Lung (tissue), 12 donors: Measurements from ENCODE around the gene KCNK2. TPM values are rescaled to one million over a fixed set of nuclear protein-coding genes. Genes with fewer than 3 reads are reported as not detected.

Experiments
- ATAC-seq: fragments of 200-7000 bp; cut with Tn5 transposase; one replicate; pipeline ENCODE4 v1.9.1; 2020; ENCODE audit warnings: moderate number of reproducible peaks; ENCODE audit not compliant: insufficient read depth, low FRiP score
- DNase-seq, 3 donors: peaks; one replicate each; pipeline ENCODE4 v3.0.0-alpha.2; 2013 to 2017
- H3K27ac ChIP-seq, 2 donors: one replicate each; pipeline ENCODE4 v1.5.1; 2013; ENCODE audit warnings: mild to moderate bottlenecking in 2 of 2, moderate library complexity in 2 of 2, control low read depth in 1 of 2, inconsistent platforms in 1 of 2, low read depth in 1 of 2, low read length in 1 of 2
- H3K27me3 ChIP-seq, 3 donors: one replicate each; pipeline ENCODE4 v1.5.1; 2013; ENCODE audit warnings: low read length in 2 of 3; ENCODE audit not compliant: control insufficient read depth in 3 of 3, insufficient read depth in 3 of 3
- H3K36me3 ChIP-seq, 4 donors: one replicate each; pipeline ENCODE4 v1.5.1; 2013; ENCODE audit warnings: low read length in 4 of 4, mild to moderate bottlenecking in 1 of 4, moderate library complexity in 1 of 4; ENCODE audit not compliant: control insufficient read depth in 4 of 4, insufficient read depth in 4 of 4
- H3K4me1 ChIP-seq, 5 donors: one replicate each; pipeline ENCODE4 v1.5.1; 2013; ENCODE audit warnings: low read length in 5 of 5, mild to moderate bottlenecking in 2 of 5, moderate library complexity in 1 of 5; ENCODE audit not compliant: control insufficient read depth in 5 of 5, insufficient read depth in 5 of 5
- H3K4me3 ChIP-seq: one replicate; pipeline ENCODE4 v1.5.1; 2013; ENCODE audit warnings: mild to moderate bottlenecking, control low read depth, moderate library complexity
- H3K9ac ChIP-seq, 2 donors: one replicate each; pipeline ENCODE4 v1.5.1; 2013; ENCODE audit warnings: low read length in 2 of 2, control low read depth in 1 of 2; ENCODE audit not compliant: insufficient read depth in 1 of 2
- H3K9me3 ChIP-seq, 4 donors: one replicate each; pipeline ENCODE4 v1.5.1; 2013; ENCODE audit warnings: low read length in 3 of 4, mild to moderate bottlenecking in 1 of 4, moderate library complexity in 1 of 4; ENCODE audit not compliant: control insufficient read depth in 4 of 4, insufficient read depth in 3 of 4
- WGBS, 2 donors: extraction: QIAGEN DNeasy Blood & Tissue Kit; methylation state at CpG; one replicate each; pipeline ENCODE4 v1.1.7; 2013; 5-methylcytosine and 5-hydroxymethylcytosine counted together
- polyA plus RNA-seq, 2 donors: library from polyadenylated mRNA; stranded (reverse); fragments of 200-250 nt; gene quantifications; one replicate each; pipeline ENCODE4 v1.2.1, GENCODE V29; 2013
- total RNA-seq, 2 donors: library from RNA; depleted of rRNA in 1 of 2; stranded (reverse); fragments of >200 nt in 1 of 2; gene quantifications; one replicate each; pipeline ENCODE4 v1.2.1, GENCODE V29; 2014 to 2021
- TF ChIP-seq, protein P1 (sequence below): IDR thresholded peaks from 2 replicates; pipeline ENCODE4 v1.5.1; 2012; ENCODE audit warnings: mild to moderate bottlenecking; ENCODE audit errors: control extremely low read depth, extremely low read depth
- donor health status: control.
- donor health status: control.
- donor health status: Bipolar disorder and iron deficiency.
- donor health status: healthy.
- donor health status: DM: yes; HTN: yes; CAD: no.

Gene KCNK2
- total and polyA plus RNA-seq, 4 donors, result 0.05 to 0.71 (median 0.18) TPM

DNA sequence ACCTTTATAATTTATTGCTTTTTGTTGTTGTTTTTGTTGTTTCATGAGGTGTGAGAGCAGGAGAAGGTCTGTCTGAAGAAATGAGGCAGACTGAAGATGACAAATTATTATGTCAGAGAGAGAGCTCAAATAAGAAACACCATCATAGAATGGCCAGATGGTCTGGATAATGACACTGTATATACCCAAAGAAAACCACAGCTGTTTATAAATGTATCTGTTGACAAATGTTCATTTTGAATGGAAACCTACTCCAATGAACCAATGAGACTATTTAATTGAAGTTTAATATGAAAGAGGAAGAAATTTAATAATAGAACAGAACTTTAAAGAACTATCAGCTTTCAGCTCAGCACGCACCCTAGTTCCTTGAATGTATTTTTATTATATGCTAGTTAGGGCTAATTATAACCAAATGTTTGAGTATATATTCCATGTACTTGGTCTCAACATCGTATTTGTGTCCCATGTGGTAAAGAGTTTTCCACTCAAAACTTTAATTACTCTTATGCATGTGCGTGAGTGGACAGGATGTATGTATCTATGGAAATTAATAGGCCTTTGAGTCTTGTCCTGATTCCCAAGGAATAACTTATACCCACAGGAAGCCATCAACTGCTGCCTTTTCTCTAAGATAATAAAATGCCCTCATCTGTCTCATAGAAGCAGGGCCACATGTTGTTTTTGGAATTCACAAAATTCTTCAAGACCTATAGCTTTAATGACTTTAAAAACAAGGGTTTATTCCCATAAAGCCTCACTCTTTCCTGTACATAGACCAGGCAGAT is 202.7 kb downstream of the KCNK2 start:
- DNase-seq (no peak), ATAC-seq (no peak)
- no peaks in the 10 kb centered on the region for H3K9me3 ChIP-seq
- 77 to 82% methylated on average over 3 of the region's 3 CpGs for WGBS, 2 donors
- no peaks in the 10 kb centered on the region for H3K36me3 ChIP-seq
- H3K4me1 ChIP-seq, result no peaks in the 10 kb centered on the region
- H3K9ac ChIP-seq, result no peak overlapping the region
- H3K4me3 ChIP-seq, result no peak overlapping the region
- H3K27me3 ChIP-seq, result no peaks in the 10 kb centered on the region
- no peak overlapping the region for H3K27ac ChIP-seq
- TF ChIP-seq, protein P1, sequence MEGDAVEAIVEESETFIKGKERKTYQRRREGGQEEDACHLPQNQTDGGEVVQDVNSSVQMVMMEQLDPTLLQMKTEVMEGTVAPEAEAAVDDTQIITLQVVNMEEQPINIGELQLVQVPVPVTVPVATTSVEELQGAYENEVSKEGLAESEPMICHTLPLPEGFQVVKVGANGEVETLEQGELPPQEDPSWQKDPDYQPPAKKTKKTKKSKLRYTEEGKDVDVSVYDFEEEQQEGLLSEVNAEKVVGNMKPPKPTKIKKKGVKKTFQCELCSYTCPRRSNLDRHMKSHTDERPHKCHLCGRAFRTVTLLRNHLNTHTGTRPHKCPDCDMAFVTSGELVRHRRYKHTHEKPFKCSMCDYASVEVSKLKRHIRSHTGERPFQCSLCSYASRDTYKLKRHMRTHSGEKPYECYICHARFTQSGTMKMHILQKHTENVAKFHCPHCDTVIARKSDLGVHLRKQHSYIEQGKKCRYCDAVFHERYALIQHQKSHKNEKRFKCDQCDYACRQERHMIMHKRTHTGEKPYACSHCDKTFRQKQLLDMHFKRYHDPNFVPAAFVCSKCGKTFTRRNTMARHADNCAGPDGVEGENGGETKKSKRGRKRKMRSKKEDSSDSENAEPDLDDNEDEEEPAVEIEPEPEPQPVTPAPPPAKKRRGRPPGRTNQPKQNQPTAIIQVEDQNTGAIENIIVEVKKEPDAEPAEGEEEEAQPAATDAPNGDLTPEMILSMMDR, result no peak
